SK-N-SH (cell line): ENCODE measurements around the gene KLHL30. TPM values are rescaled to one million over a fixed set of nuclear protein-coding genes. Genes with fewer than 3 reads are reported as not detected.

ENCODE experiments used
- CTCF ChIA-PET: fragments of 300-600, 350-600 bp; formaldehyde crosslinking; extraction: SDS; loops from one replicate; lab custom pipeline; 2021; lab: Yijun Ruan, JAX
- POLR2A ChIA-PET: fragments of 350-600 bp; sonication (Branson Sonifier 250); formaldehyde crosslinking; extraction: SDS; loops from one replicate; lab custom pipeline; 2020; ENCODE audit warnings: antibody characterized with exemption, inconsistent platforms; lab: Yijun Ruan, JAX
- DNase-seq: peaks from one replicate; pipeline ENCODE4 v3.0.0; 2012
- H2AFZ ChIP-seq: fragments of 200-600 bp; sonication (generic); 2 replicates; pipeline ENCODE4 v1.8.1; 2016; ENCODE audit warnings: antibody characterized with exemption, mild to moderate bottlenecking, low read depth
- H3F3A ChIP-seq: fragments of 200-600 bp; sonication (generic); replicated peaks from 2 replicates; pipeline ENCODE3; 2016; ENCODE audit warnings: antibody characterized with exemption, mild to moderate bottlenecking; ENCODE audit not compliant: insufficient read depth
- H3K27ac ChIP-seq, 2 experiments: fragments of 200-500 bp in 1 of 2; fragments of 200-600 bp in 1 of 2; sonication (Bioruptor generic) in 1 of 2; sonication (generic), shearing (Covaris generic) in 1 of 2; 2 replicates each; pipeline versions ENCODE4 v1.5.1 to v1.6.1; 2014 to 2016; ENCODE audit warnings: low read depth in 2 of 2, inconsistent platforms in 1 of 2, low read length in 1 of 2, mild to moderate bottlenecking in 1 of 2, mixed read lengths in 1 of 2
- H3K27me3 ChIP-seq: fragments of 200-600 bp; sonication (generic), shearing (Covaris generic); 2 replicates; pipeline ENCODE4 v1.6.1; 2016; ENCODE audit warnings: mixed run types; ENCODE audit not compliant: insufficient read depth
- H3K36me3 ChIP-seq, 2 experiments: fragments of 200-500 bp in 1 of 2; fragments of 200-600 bp in 1 of 2; sonication (Bioruptor generic) in 1 of 2; sonication (generic) in 1 of 2; replicated peaks in 1 of 2; 2 replicates each; pipeline versions ENCODE3 to v1.5.1; 2014 to 2016; ENCODE audit warnings: low read length in 1 of 2, mild to moderate bottlenecking in 1 of 2; ENCODE audit not compliant: insufficient read depth in 2 of 2, control insufficient read depth in 1 of 2
- H3K4me1 ChIP-seq, 2 experiments: fragments of 200-500 bp in 1 of 2; fragments of 200-600 bp in 1 of 2; sonication (Bioruptor generic) in 1 of 2; sonication (generic), shearing (Covaris generic) in 1 of 2; 2 replicates each; pipeline versions ENCODE4 v1.5.1 to v1.6.1; 2014 to 2016; ENCODE audit warnings: low read depth in 1 of 2, low read length in 1 of 2, mixed run types in 1 of 2; ENCODE audit not compliant: insufficient read depth in 2 of 2, control insufficient read depth in 1 of 2
- H3K4me2 ChIP-seq: fragments of 200-600 bp; sonication (generic), shearing (Covaris generic); 2 replicates; pipeline ENCODE4 v1.6.1; 2017; ENCODE audit warnings: mixed run types
- H3K4me3 ChIP-seq, 2 experiments: fragments of 200-500 bp in 1 of 2; fragments of 200-600 bp in 1 of 2; sonication (Bioruptor generic) in 1 of 2; sonication (generic), shearing (Covaris generic) in 1 of 2; 2 replicates each; pipeline versions ENCODE4 v1.5.1 to v1.8.1; 2014 to 2016; ENCODE audit warnings: low read depth in 2 of 2, inconsistent platforms in 1 of 2, low read length in 1 of 2, mild to moderate bottlenecking in 1 of 2, mixed read lengths in 1 of 2, moderate library complexity in 1 of 2
- H3K79me2 ChIP-seq: fragments of 200-600 bp; sonication (generic); 2 replicates; pipeline ENCODE4 v1.8.1; 2017; ENCODE audit warnings: mild to moderate bottlenecking; ENCODE audit not compliant: insufficient read depth
- H3K9ac ChIP-seq: fragments of 200-600 bp; sonication (generic); 2 replicates; pipeline ENCODE4 v1.6.1; 2017; ENCODE audit warnings: mixed run types
- H3K9me2 ChIP-seq: fragments of 200-600 bp; sonication (generic); 2 replicates; pipeline ENCODE4 v1.6.1; 2017; ENCODE audit warnings: mixed run types
- H3K9me3 ChIP-seq: fragments of 200-600 bp; sonication (generic); 2 replicates; pipeline ENCODE4 v1.6.1; 2017; ENCODE audit warnings: mixed run types, mild to moderate bottlenecking, moderate library complexity
- H4K20me1 ChIP-seq: fragments of 200-600 bp; sonication (generic); 2 replicates; pipeline ENCODE4 v1.6.1; 2017; ENCODE audit warnings: mild to moderate bottlenecking, mixed run types; ENCODE audit not compliant: insufficient read depth
- CHD2 ChIP-seq: fragments of 150-350 bp; IDR thresholded peaks from 2 replicates; pipeline ENCODE4 v1.6.1; 2018; ENCODE audit warnings: low read length; ENCODE audit not compliant: partially characterized antibody
- EP300 ChIP-seq, 2 experiments: IDR thresholded peaks; 2 replicates each; pipeline versions ENCODE4 v1.4.0 to v1.6.1; 2012; ENCODE audit warnings: borderline replicate concordance in 1 of 2, low read depth in 1 of 2, low read length in 1 of 2
- FOXJ3 ChIP-seq: sonication (generic); formaldehyde crosslinking; IDR thresholded peaks from 2 replicates; pipeline ENCODE4 v1.5.1; 2020; ENCODE audit warnings: mild to moderate bottlenecking, missing genetic modification reagents
- GATA2 ChIP-seq: sonication (generic); formaldehyde crosslinking; IDR thresholded peaks from 2 replicates; pipeline ENCODE4 v1.5.0; 2020; ENCODE audit warnings: mild to moderate bottlenecking, missing genetic modification reagents
- NFIC ChIP-seq: IDR thresholded peaks from 2 replicates; pipeline ENCODE4 v1.4.0; 2012; ENCODE audit warnings: borderline replicate concordance
- NRF1 ChIP-seq: IDR thresholded peaks from 2 replicates; pipeline ENCODE4 v1.6.1; 2012; ENCODE audit warnings: low read depth, mild to moderate bottlenecking, low read length
- POLR2AphosphoS5 ChIP-seq: IDR thresholded peaks from 2 replicates; pipeline ENCODE4 v1.6.1; 2012; ENCODE audit warnings: low read depth, low read length
- RAD21 ChIP-seq: IDR thresholded peaks from 2 replicates; pipeline ENCODE4 v1.6.1; 2012; ENCODE audit warnings: mild to moderate bottlenecking, low read length
- RCOR1 ChIP-seq: fragments of 150-350 bp; IDR thresholded peaks from 2 replicates; pipeline ENCODE4 v1.6.1; 2017; ENCODE audit warnings: antibody characterized with exemption, low read length
- SMC3 ChIP-seq: IDR thresholded peaks from 2 replicates; pipeline ENCODE4 v1.6.1; 2012; ENCODE audit warnings: low read depth, low read length, improper control_type of control experiment
- TAF1 ChIP-seq: IDR thresholded peaks from 2 replicates; pipeline ENCODE4 v1.6.1; 2012; ENCODE audit warnings: low read depth, mild to moderate bottlenecking, low read length, moderate library complexity, borderline replicate concordance
- TCF12 ChIP-seq: IDR thresholded peaks from 2 replicates; pipeline ENCODE4 v1.4.0; 2012
- USF1 ChIP-seq: IDR thresholded peaks from 2 replicates; pipeline ENCODE4 v1.4.0; 2012; ENCODE audit warnings: low read depth, borderline replicate concordance
- WGBS: methylation state at CpG from one replicate; pipeline ENCODE4 v1.1.6; 2017; ENCODE audit warnings: low lambda C conversion rate; 5-methylcytosine and 5-hydroxymethylcytosine counted together
- polyA plus RNA-seq, 3 experiments: library from polyadenylated mRNA; depleted of rRNA; stranded (reverse); fragments of >200 nt; gene quantifications; 2 replicates each; pipeline ENCODE4 v1.2.3, GENCODE V29; 2012
- TF ChIP-seq, protein P1 (sequence below): IDR thresholded peaks from 2 replicates; pipeline ENCODE4 v1.4.0; 2012; ENCODE audit warnings: low read depth, borderline replicate concordance
- TF ChIP-seq, protein P2 (sequence below): fragments of 200-600 bp; sonication (generic); IDR thresholded peaks from 2 replicates; pipeline ENCODE4 v1.6.1; 2017; ENCODE audit warnings: antibody characterized with exemption, mild to moderate bottlenecking, moderate library complexity
- TF ChIP-seq, protein P3 (sequence below): fragments of 150-350 bp; IDR thresholded peaks from 2 replicates; pipeline ENCODE4 v1.6.1; 2016; ENCODE audit warnings: mild to moderate bottlenecking, low read depth, low read length
- TF ChIP-seq, protein P4 (sequence below): IDR thresholded peaks from 2 replicates; pipeline ENCODE4; 2012

The KLHL30 gene
- polyA plus RNA-seq, 1 of the 3 experiments (the other 2 are of a cell fraction), result not detected

DNA sequence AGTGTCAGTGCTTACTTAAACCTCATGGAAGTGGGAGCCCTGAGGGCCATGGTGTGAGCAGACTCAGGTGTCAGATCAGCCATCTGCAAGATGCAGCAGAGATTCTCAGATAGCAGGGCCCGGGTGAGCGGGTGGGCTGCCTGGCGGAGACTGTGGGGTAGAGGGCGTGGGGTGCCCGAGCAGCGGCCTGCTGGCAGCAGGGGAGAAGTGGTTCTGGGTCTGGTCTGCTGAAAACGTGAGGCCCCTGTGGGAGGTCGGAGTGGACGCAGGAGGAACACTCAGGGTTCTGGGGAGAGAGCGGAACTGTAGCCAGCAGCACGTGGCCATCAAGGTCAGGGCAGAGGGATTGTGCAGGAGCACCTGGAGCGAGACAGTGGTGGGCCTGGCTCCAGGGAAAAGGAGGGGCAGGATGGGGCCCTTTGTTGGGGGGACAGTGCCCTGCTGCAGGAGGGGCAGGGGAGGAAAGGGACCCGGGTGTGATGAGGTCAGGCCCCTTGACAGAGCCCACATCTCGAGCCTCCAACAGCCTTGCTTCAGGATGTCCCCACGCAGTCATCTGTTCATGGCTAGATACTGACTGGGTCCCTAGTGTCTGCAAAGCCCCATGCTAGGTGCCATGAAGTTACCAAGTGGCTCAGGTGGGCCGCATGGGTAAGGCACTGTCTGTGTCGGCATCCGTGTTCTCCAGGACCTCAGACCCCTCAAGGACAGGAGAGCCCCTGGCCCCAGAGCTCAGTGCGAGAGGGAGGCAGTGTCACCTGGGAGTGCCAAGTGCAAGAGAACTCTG lies 41.1 kb upstream of the KLHL30 start:
- peak; percentile 58 for DNase-seq

DNA sequence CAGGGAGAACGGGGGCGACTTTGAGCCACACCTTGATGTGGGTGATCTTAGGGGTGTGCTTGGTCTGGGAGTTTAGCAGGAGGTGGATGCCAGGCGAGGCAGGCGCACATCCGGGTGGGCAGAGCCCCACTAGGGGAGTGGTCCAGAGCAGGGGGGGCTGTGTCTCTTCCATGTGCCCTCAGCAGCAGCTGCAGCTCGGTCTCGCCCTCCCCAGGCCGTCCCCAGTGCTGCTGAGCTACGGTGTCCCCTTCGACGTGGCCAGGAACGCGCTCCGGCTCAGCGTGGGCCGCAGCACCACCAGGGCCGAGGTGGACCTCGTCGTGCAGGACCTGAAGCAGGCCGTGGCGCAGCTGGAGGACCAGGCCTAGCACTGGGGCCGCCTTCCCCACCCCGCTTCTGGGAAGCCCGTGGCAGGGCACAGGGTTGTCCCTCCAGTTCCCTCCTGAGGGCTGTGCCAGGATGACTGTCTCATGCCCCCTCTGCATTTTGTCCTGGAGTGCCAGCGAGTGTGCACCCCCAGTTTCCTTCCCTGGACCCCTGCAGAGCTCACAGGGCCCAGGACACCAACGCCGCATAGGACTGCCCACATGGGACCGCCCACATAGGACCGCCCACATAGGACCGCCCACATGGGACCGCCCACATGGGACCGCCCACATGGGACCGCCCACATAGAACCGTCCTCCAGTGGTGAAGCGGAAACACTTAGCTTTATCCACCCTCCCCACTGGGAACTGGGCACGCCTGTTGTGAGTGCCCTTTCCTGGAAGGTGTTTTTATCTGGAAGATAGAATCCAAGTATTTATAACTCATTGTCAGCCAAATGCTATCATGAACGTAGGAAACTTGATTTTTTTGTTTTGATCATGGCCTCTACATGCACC lies 40.2 kb upstream of the KLHL30 start:
- peak; percentile 89 for DNase-seq
- CTCF ChIA-PET, result interaction anchor here (0.8 to 1.0 kb wide), 4 partner anchors 8 to 586 kb away, joined by 3 read pairs; no protein-coding TSS in a partner anchor
- TF ChIP-seq, protein P1, sequence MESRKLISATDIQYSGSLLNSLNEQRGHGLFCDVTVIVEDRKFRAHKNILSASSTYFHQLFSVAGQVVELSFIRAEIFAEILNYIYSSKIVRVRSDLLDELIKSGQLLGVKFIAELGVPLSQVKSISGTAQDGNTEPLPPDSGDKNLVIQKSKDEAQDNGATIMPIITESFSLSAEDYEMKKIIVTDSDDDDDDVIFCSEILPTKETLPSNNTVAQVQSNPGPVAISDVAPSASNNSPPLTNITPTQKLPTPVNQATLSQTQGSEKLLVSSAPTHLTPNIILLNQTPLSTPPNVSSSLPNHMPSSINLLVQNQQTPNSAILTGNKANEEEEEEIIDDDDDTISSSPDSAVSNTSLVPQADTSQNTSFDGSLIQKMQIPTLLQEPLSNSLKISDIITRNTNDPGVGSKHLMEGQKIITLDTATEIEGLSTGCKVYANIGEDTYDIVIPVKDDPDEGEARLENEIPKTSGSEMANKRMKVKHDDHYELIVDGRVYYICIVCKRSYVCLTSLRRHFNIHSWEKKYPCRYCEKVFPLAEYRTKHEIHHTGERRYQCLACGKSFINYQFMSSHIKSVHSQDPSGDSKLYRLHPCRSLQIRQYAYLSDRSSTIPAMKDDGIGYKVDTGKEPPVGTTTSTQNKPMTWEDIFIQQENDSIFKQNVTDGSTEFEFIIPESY, result no peak
- TF ChIP-seq USF1 (no peak), FOXJ3 (no peak), CHD2 (no peak), TAF1 (no peak), NFIC (no peak), TCF12 (no peak), SMC3 (no peak), POLR2AphosphoS5 (no peak), RAD21 (no peak), RCOR1 (no peak), EP300 (IDR thresholded peaks at IDR 0.05; ENCODE audit: borderline replicate concordance in 1 of 2, low read depth in 1 of 2, low read length in 1 of 2) (no peak), NRF1 (no peak)
- TF ChIP-seq, protein P2, sequence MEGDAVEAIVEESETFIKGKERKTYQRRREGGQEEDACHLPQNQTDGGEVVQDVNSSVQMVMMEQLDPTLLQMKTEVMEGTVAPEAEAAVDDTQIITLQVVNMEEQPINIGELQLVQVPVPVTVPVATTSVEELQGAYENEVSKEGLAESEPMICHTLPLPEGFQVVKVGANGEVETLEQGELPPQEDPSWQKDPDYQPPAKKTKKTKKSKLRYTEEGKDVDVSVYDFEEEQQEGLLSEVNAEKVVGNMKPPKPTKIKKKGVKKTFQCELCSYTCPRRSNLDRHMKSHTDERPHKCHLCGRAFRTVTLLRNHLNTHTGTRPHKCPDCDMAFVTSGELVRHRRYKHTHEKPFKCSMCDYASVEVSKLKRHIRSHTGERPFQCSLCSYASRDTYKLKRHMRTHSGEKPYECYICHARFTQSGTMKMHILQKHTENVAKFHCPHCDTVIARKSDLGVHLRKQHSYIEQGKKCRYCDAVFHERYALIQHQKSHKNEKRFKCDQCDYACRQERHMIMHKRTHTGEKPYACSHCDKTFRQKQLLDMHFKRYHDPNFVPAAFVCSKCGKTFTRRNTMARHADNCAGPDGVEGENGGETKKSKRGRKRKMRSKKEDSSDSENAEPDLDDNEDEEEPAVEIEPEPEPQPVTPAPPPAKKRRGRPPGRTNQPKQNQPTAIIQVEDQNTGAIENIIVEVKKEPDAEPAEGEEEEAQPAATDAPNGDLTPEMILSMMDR, result no peak
- TF ChIP-seq, protein P3, sequence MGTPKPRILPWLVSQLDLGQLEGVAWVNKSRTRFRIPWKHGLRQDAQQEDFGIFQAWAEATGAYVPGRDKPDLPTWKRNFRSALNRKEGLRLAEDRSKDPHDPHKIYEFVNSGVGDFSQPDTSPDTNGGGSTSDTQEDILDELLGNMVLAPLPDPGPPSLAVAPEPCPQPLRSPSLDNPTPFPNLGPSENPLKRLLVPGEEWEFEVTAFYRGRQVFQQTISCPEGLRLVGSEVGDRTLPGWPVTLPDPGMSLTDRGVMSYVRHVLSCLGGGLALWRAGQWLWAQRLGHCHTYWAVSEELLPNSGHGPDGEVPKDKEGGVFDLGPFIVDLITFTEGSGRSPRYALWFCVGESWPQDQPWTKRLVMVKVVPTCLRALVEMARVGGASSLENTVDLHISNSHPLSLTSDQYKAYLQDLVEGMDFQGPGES, result no peak
- TF ChIP-seq, protein P4, sequence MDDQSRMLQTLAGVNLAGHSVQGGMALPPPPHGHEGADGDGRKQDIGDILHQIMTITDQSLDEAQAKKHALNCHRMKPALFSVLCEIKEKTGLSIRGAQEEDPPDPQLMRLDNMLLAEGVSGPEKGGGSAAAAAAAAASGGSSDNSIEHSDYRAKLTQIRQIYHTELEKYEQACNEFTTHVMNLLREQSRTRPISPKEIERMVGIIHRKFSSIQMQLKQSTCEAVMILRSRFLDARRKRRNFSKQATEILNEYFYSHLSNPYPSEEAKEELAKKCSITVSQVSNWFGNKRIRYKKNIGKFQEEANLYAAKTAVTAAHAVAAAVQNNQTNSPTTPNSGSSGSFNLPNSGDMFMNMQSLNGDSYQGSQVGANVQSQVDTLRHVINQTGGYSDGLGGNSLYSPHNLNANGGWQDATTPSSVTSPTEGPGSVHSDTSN, result no peak

More for the DNA sequence above, 41.1 kb upstream of the KLHL30 start:
- Histone ChIP-seq H3K79me2 (no peaks in the 10 kb centered on the region), H3K27ac (no peak overlapping the region; a peak in 1 of 4 replicates)
- ChIA-PET CTCF (no interaction called here), POLR2A (interaction anchor here (1.3 kb wide), 1 partner anchor 12 kb away, joined by 4 read pairs; no protein-coding TSS in a partner anchor)
- TF ChIP-seq GATA2 (CRISPR knock-in tag) (0 out of 2 replicates have a peak, but pooled peaks have one; percentile 17), NFIC (no peak)
- TF ChIP-seq, all 33 proteins: peak for 1
- WGBS, result 96% methylated on average over 14 of the region's 19 CpGs
- Histone ChIP-seq H3K4me2 (no peak overlapping the region), H3K9me3 (no peaks in the 10 kb centered on the region), H3K27me3 (no peaks in the 10 kb centered on the region), H3F3A (no peaks in the 10 kb centered on the region), H3K4me3 (no peak overlapping the region), H3K36me3 (no peaks in the 10 kb centered on the region), H2AFZ (no peak overlapping the region), H3K9ac (no peak overlapping the region), H3K9me2 (no peaks in the 10 kb centered on the region), H3K4me1 (peaks cover 3 to 7% of the 10 kb centered on the region in 2 experiments; a peak in 2 of 4 replicates), H4K20me1 (no peaks in the 10 kb centered on the region)

More for the DNA sequence above, 40.2 kb upstream of the KLHL30 start:
- 88% methylated on average over 11 of the region's 37 CpGs for WGBS
- no peak overlapping the region for H3K9ac ChIP-seq
- H3K4me2 ChIP-seq, result no peak overlapping the region
- H3K4me3 ChIP-seq, result no peak overlapping the region
- POLR2A ChIA-PET, result interaction anchor here (1.3 kb wide), 1 partner anchor 11 kb away, joined by 4 read pairs; no protein-coding TSS in a partner anchor
- H3K79me2 ChIP-seq, result no peaks in the 10 kb centered on the region
- no peaks in the 10 kb centered on the region for H3F3A ChIP-seq
- H3K9me2 ChIP-seq, result no peaks in the 10 kb centered on the region
- H3K27me3 ChIP-seq, result no peaks in the 10 kb centered on the region
- H2AFZ ChIP-seq, result no peak overlapping the region
- H4K20me1 ChIP-seq, result no peaks in the 10 kb centered on the region
- H3K27ac ChIP-seq, result no peak overlapping the region; a peak in 1 of 4 replicates
- no peaks in the 10 kb centered on the region for H3K9me3 ChIP-seq
- no peaks in the 10 kb centered on the region for H3K36me3 ChIP-seq
- H3K4me1 ChIP-seq, result peaks cover 3 to 7% of the 10 kb centered on the region in 2 experiments; a peak in 2 of 4 replicates
